Islet precursor cell (in vitro differentiated cells): Measurements from ENCODE around the gene DNAI2.

Experiments
- DNase-seq: peaks from one replicate; pipeline ENCODE4 v3.0.0-alpha.2; 2018

Gene DNAI2

GRCh38 chr17:74274060-74274708 lies at the start of gene DNAI2:
TSS of gene DNAI2 (plus strand) at chr17:74274234. CDS start at chr17:74281818, 7,584 bp downstream.
- no peak for DNase-seq

GRCh38 chr17:74224959-74225725 lies 48.9 kb upstream of the DNAI2 start:
- DNase-seq, result no peak

DNA sequence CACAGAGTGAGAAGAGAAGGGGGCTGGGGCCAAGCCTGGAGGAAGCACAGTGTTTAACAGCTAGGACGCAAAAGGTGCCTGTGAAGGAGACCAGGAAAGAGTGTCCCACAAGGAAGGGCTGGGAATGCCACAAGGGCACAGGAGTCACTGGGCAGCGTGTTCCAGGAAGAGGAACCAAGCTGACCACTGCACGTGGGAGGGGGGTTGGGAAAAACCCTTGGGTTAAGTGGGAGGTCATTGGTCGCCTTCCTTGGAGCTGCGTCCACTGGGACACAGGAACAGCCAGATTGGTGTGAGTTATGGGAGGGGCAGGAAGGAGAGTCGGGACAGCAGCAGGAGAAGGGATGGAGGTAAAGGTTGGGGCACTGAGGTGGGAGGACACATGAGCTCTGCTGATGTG lies 47.8 kb upstream of the DNAI2 start:
- DNase-seq, result no peak

DNA sequence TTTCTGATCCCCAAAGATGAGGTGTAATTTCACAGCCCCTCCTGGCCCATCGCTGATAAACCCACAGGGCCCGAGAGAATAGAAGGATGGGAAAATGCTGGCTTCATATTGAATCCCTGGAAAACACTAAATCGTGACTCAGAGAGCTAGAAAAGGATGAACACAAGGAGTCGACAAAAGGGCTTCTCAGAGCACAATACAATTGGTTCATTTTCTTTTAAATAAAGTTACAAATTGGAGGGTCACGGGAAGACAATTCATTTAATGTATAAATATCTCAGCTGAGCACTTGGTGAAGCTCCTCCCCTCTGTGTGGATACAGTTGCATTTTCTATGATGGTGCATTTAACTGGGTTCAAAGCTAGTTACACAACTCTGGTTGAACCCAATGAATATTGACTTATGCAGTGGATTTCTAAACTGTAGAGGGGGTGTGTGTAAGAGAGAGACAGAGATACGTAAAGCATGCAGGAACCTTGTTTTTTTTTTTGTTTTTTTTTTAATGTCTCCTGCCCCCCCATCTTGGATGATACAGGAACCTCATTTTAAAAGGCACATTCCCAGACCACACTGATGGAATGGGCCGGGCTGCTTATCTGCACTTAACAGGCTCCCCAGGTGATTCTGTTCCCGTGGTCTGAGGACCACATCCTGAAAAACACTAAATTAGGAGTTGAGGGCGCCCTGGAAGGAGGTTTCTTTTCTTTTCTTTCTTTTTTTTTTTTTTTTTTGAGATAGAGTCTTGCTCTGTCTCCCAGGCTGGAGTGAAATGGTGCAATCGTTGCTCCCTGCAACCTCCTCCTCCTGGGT lies 46.6 kb upstream of the DNAI2 start:
- no peak for DNase-seq

- no peak for DNase-seq
These were observed 45.6 kb upstream of the DNAI2 start for GRCh38 chr17:74228306-74228978.

DNA sequence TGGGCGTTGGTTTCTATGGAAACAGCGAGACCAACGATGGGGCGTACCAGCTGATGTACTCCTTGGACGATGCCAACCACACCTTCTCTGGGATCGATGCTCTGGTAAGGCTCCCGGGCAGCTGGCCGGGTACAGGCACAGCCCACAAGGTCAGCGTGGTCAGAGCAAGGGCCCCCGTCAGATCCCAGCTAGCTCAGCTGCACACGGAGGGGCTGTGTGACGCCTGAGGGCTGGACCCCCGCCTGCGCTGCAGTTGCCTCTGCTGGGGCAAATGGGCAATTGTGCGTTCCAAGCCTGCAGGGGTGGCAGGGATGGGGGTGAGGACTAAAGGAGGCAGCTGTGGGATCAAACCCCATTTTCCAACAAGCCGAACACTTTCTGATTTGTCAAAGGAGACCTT lies 43.1 kb upstream of the DNAI2 start:
- DNase-seq, result no peak

- no peak for DNase-seq
These were observed 41.8 kb upstream of the DNAI2 start for GRCh38 chr17:74231928-74232907.

DNA sequence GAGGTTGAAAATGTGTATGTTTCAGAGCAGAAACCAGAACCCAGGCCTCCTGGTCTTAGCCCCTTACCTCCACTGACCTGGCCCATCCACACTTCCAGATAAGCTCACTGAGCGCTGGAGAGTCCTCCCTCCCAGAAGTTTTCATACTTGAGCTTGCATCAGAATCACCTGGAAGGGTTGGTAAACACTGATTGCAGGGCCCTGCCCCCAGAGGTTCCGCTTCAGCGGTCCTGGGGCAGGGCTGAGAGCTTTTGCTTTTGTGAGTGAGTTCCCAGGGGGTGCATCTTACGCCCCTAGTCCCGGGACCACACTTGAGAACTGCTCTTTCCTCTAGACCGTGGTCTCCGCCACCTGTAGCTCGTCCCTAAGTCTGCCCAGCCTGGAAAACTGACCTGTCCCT lies 40.1 kb upstream of the DNAI2 start:
- DNase-seq, result no peak

- no peak for DNase-seq
These were observed 39.5 kb upstream of the DNAI2 start for GRCh38 chr17:74234486-74234885.

DNA sequence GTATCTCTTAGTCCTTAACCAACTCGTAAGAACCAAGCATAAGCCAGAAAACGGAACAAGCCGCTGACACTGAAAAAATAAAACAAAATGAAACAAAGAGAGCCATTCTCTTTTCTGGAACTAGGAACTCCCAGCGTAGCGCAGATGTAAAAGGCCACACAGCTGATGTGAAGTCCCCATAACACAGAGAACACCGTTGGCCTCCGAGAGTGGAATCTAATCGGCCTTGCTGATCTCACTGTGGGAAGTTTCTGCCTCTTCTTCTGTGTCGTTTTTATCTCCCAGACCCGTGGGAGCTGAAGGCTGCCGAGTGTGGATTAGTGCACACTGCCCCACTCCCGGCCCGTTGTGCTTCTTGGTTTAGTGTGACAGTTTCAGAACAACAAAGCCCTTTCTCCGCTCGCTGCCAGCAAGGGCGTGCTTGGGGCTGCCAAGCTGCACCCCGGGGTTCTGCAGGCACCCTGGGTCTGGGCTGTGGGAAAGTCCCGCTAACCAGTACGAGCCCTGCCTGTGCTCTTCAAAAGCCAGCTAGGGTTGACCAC lies 38.9 kb upstream of the DNAI2 start:
- no peak for DNase-seq

- DNase-seq, result no peak
These were observed 38.1 kb upstream of the DNAI2 start for GRCh38 chr17:74235911-74236371.

- DNase-seq, result no peak
These were observed 36.7 kb upstream of the DNAI2 start for GRCh38 chr17:74237321-74237720.

- DNase-seq, result no peak
These were observed 34.9 kb upstream of the DNAI2 start for GRCh38 chr17:74239172-74239571.

DNA sequence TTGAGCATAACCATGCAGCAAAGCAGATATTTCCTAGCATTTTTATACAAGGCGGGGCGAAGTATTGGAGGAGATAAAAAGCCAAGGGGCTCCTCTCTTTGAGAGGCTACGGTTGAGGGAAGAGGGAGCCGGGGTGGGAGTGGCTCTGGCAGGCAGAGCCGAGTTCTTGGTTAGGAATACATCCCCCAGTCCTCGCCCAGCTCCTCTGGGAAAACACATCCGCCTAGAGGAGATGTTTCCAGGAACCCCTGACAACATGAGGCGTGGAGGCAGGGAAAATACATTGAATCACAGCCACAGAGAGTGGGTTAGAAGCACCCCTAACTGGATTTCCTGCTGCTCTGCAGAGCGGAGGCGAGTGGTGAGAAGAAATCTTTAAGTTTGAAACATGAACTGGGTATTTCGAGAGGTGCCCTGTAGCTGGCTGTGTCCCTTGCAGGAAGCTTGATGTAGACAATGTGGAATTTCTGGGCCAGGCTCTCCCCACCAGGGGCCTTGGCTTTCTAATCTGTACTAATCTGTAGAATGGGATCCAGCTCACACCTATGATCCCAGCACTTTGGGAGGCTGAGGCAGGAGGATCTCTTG lies 33.3 kb upstream of the DNAI2 start:
- no peak for DNase-seq

- DNase-seq, result no peak
These were observed 32.6 kb upstream of the DNAI2 start for GRCh38 chr17:74241431-74241830.

- no peak for DNase-seq
These were observed 32.2 kb upstream of the DNAI2 start for GRCh38 chr17:74241847-74242246.

- no peak for DNase-seq
These were observed 30.9 kb upstream of the DNAI2 start for GRCh38 chr17:74243013-74243755.

GRCh38 chr17:74244128-74244527 lies 29.9 kb upstream of the DNAI2 start:
- no peak for DNase-seq

DNA sequence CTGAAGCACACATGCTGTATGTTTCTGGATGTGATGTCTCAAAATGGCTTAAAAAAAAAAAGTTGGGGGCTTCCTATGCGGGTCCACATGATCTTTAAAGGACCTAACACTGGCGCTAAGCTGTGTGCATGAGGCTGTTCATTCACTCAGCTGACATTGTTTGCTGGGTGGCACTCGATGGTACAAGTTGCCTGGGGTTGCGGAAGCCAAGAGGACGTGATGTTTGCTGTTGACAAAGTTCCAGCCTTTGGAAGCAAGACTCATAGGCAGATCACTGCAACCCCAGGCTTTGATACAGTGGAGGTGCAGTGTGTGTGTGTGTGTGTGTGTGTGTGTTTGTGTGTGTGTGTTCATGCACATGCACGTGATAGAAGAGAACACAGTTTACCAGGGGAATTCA lies 29.5 kb upstream of the DNAI2 start:
- DNase-seq, result no peak

- peak; percentile 78 for DNase-seq
These were observed 28.7 kb upstream of the DNAI2 start for GRCh38 chr17:74245145-74245831.
